K562 (cell line): ENCODE measurements around the gene CDSN.

Experiments used
- ATF1 ChIP-seq, 2 experiments: fragments of 450-650 bp in 1 of 2; IDR thresholded peaks; 2 replicates each; pipeline ENCODE4 v1.6.1; 2016; ENCODE audit warnings: missing compliant biosample characterization in 1 of 2, missing genetic modification characterization in 1 of 2
- EZH2 ChIP-seq: IDR thresholded peaks from 2 replicates; pipeline ENCODE4 v1.6.1; 2012; ENCODE audit warnings: low read depth, mild to moderate bottlenecking, inconsistent platforms, low read length, borderline replicate concordance
- IRF1 ChIP-seq: sonication (generic); formaldehyde crosslinking; IDR thresholded peaks from 2 replicates; pipeline ENCODE4 v1.8.0; 2022; ENCODE audit warnings: missing genetic modification reagents, mild to moderate bottlenecking, borderline replicate concordance
- NR2C1 ChIP-seq, 2 experiments: fragments of 450-650 bp; IDR thresholded peaks; 2 replicates each; pipeline ENCODE4 v1.6.1; 2017; ENCODE audit warnings: mild to moderate bottlenecking in 2 of 2, antibody characterized with exemption in 1 of 2, inconsistent platforms in 1 of 2, missing compliant biosample characterization in 1 of 2, missing genetic modification characterization in 1 of 2
- TCF7L2 ChIP-seq: fragments of 150-350 bp; IDR thresholded peaks from 2 replicates; pipeline ENCODE4 v1.6.1; 2016; ENCODE audit warnings: low read depth, mild to moderate bottlenecking, low read length, moderate library complexity
- ZNF133 ChIP-seq: fragments of 250-450 bp; sonication (Bioruptor Pico); IDR thresholded peaks from 2 replicates; pipeline ENCODE4 v1.4.0; 2020; ENCODE audit warnings: mild to moderate bottlenecking
- ZNF263 ChIP-seq: sonication (generic); formaldehyde crosslinking; IDR thresholded peaks from 2 replicates; pipeline ENCODE4 v1.8.0; 2022; ENCODE audit warnings: mild to moderate bottlenecking, missing genetic modification reagents, borderline replicate concordance

- TF ChIP-seq ZNF263 (no peak), ZNF133 (CRISPR knock-in tag) (no peak), ATF1 (CRISPR knock-in tag; IDR thresholded peaks at IDR 0.05) (no peak), ATF1 (tag; IDR thresholded peaks at IDR 0.05) (no peak), IRF1 (CRISPR knock-in tag) (no peak), NR2C1 (IDR thresholded peaks at IDR 0.05) (no peak), NR2C1 (tag; IDR thresholded peaks at IDR 0.05) (no peak), EZH2 (no peak), TCF7L2 (no peak)
Measured at GRCh38 chr6:31138982-31139381, 18.7 kb upstream of the CDSN start, which contains the start of gene PSORS1C2.
